Hepatocyte (in vitro differentiated cells): ENCODE results near the gene MTHFS. TPM values are rescaled to one million over a fixed set of nuclear protein-coding genes. Genes with fewer than 3 reads are reported as not detected.
"Not testable (repeated sequence)": the region's sequence is repeated elsewhere in the genome, so short reads cannot be mapped to it uniquely, and the experiment has no call there.

Source experiments
- DNase-seq: peaks from one replicate; pipeline ENCODE4 v3.0.0-alpha.2; 2016; ENCODE audit warnings: low spot score
- H2AFZ ChIP-seq: fragments of 200-600 bp; sonication (generic); 2 replicates; pipeline ENCODE4 v1.6.0; 2016; ENCODE audit warnings: antibody characterized with exemption, mild to moderate bottlenecking
- H3K27ac ChIP-seq: fragments of 200-600 bp; sonication (generic); 2 replicates; pipeline ENCODE4 v1.5.1; 2016; ENCODE audit warnings: mild to moderate bottlenecking
- H3K27me3 ChIP-seq: fragments of 200-600 bp; sonication (generic); 2 replicates; pipeline ENCODE4 v1.6.1; 2016
- H3K36me3 ChIP-seq: fragments of 200-600 bp; sonication (generic); replicated peaks from 2 replicates; pipeline ENCODE4 v1.5.1; 2016; ENCODE audit warnings: low read depth; ENCODE audit not compliant: insufficient read depth
- H3K4me1 ChIP-seq: fragments of 200-600 bp; sonication (generic); 2 replicates; pipeline ENCODE4 v1.5.1; 2016; ENCODE audit warnings: mild to moderate bottlenecking, moderate library complexity; ENCODE audit not compliant: insufficient read depth
- H3K4me2 ChIP-seq: fragments of 200-600 bp; sonication (generic); 2 replicates; pipeline ENCODE4 v1.6.0; 2016
- H3K4me3 ChIP-seq: fragments of 200-600 bp; sonication (generic); 2 replicates; pipeline ENCODE4 v1.5.1; 2016; ENCODE audit warnings: mild to moderate bottlenecking
- H3K79me2 ChIP-seq: fragments of 200-600 bp; sonication (generic); 2 replicates; pipeline ENCODE4 v1.6.0; 2017; ENCODE audit warnings: mild to moderate bottlenecking
- H3K9me2 ChIP-seq: fragments of 200-600 bp; sonication (generic); replicated peaks from 2 replicates; pipeline ENCODE4 v1.6.0; 2017; ENCODE audit warnings: mild to moderate bottlenecking; ENCODE audit not compliant: insufficient read depth
- H3K9me3 ChIP-seq: fragments of 200-600 bp; sonication (generic); 2 replicates; pipeline ENCODE4 v1.5.1; 2016; ENCODE audit warnings: low read depth, mild to moderate bottlenecking
- H4K20me1 ChIP-seq: fragments of 200-600 bp; sonication (generic); 2 replicates; pipeline ENCODE4 v1.6.0; 2016; ENCODE audit warnings: mild to moderate bottlenecking; ENCODE audit not compliant: insufficient read depth, poor library complexity, severe bottlenecking
- CTCF ChIP-seq: fragments of 200-600 bp; sonication (generic); IDR thresholded peaks from 2 replicates; pipeline ENCODE4 v1.5.1; 2016; ENCODE audit warnings: antibody characterized with exemption, mild to moderate bottlenecking; ENCODE audit not compliant: poor library complexity
- EZH2 ChIP-seq: fragments of 200-600 bp; sonication (generic); IDR thresholded peaks from 2 replicates; pipeline ENCODE4 v1.6.1; 2016; ENCODE audit warnings: antibody characterized with exemption, mild to moderate bottlenecking, borderline replicate concordance
- EZH2phosphoT487 ChIP-seq: fragments of 200-600 bp; sonication (generic); IDR thresholded peaks from one replicate; pipeline ENCODE4 v1.6.1; 2018; ENCODE audit warnings: antibody characterized with exemption, mild to moderate bottlenecking, low read depth, moderate library complexity; ENCODE audit not compliant: unreplicated experiment, severe bottlenecking
- WGBS: methylation state at CpG from one replicate; pipeline ENCODE4 v1.1.6; 2016; ENCODE audit warnings: low lambda C conversion rate; ENCODE audit errors: missing lambda C conversion rate; 5-methylcytosine and 5-hydroxymethylcytosine counted together
- polyA plus RNA-seq: library from polyadenylated mRNA; unstranded; fragments of >200 nt; fragmentation: Nextera tagmentation; extraction: Ambion mirVana; gene quantifications from 2 replicates; pipeline ENCODE4 v1.2.1, GENCODE V29; 2016
- total RNA-seq: library from RNA; depleted of rRNA; stranded (reverse); fragments of >200 nt; gene quantifications from 2 replicates; pipeline ENCODE4 v1.2.3, GENCODE V29; 2014

MTHFS gene
- total and polyA plus RNA-seq, 2 experiments from 2014 or later, result 84.0 to 89.4 TPM

GRCh38 chr15:79904271-79904670 is 7.5 kb upstream of the MTHFS start:
- H3K4me2 ChIP-seq, result no peak overlapping the region
- DNase-seq, result no peak
- H3K36me3 ChIP-seq, result no peaks in the 10 kb centered on the region
- no peaks in the 10 kb centered on the region for H3K4me1 ChIP-seq
- no peaks in the 10 kb centered on the region for H3K9me3 ChIP-seq
- H3K27me3 ChIP-seq, result no peaks in the 10 kb centered on the region
- peaks cover 2% of the 10 kb centered on the region for H3K79me2 ChIP-seq
- H3K27ac ChIP-seq, result no peak overlapping the region
- WGBS, result 87% methylated on average over 4 of the region's 4 CpGs
- no peak overlapping the region for H3K4me3 ChIP-seq
- no peak for TF ChIP-seq EZH2
- TF ChIP-seq CTCF, result no peak
- TF ChIP-seq EZH2phosphoT487, result no peak
- no peaks in the 10 kb centered on the region for H3K9me2 ChIP-seq
- H2AFZ ChIP-seq, result no peak overlapping the region
- H4K20me1 ChIP-seq, result no peaks in the 10 kb centered on the region

DNA sequence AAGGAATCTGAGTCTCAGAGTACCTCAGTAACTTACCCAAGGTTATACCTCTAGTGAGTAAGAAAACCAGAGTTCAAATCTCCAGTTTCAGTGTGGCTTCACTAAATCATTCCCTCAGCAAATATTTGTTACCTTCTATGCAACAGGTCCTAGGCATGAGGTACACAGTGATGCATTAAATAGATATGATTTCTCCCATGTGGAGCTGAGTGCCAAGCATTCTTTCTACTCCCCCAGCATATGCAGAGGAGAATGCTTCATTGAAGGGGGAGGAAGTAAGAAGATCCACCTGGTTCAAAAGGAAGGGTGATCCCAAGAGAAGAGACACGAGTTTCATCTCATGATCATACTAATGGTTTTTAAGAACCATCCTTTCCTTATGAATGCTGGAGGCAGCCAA is 6.8 kb upstream of the MTHFS start:
- peaks cover 2% of the 10 kb centered on the region for H3K79me2 ChIP-seq
- WGBS, result 88% methylated on average over 1 of the region's 1 CpG
- no peaks in the 10 kb centered on the region for H3K36me3 ChIP-seq
- H3K4me2 ChIP-seq, result no peak overlapping the region
- no peaks in the 10 kb centered on the region for H3K9me2 ChIP-seq
- no peaks in the 10 kb centered on the region for H3K27me3 ChIP-seq
- H4K20me1 ChIP-seq, result no peaks in the 10 kb centered on the region
- TF ChIP-seq CTCF (no peak), EZH2 (no peak), EZH2phosphoT487 (no peak)
- H2AFZ ChIP-seq, result no peak overlapping the region
- no peak overlapping the region for H3K27ac ChIP-seq
- H3K4me1 ChIP-seq, result no peaks in the 10 kb centered on the region
- H3K4me3 ChIP-seq, result no peak overlapping the region
- no peak for DNase-seq
- H3K9me3 ChIP-seq, result no peaks in the 10 kb centered on the region

GRCh38 chr15:79903144-79903543 is 6.3 kb upstream of the MTHFS start:
- Histone ChIP-seq H3K4me3 (no peak overlapping the region), H2AFZ (no peak overlapping the region), H3K27me3 (no peaks in the 10 kb centered on the region), H3K79me2 (peaks cover 2% of the 10 kb centered on the region), H3K4me2 (no peak overlapping the region), H4K20me1 (no peaks in the 10 kb centered on the region), H3K27ac (no peak overlapping the region), H3K9me3 (no peaks in the 10 kb centered on the region), H3K4me1 (peaks cover 2% of the 10 kb centered on the region), H3K36me3 (no peaks in the 10 kb centered on the region), H3K9me2 (no peaks in the 10 kb centered on the region)
- no peak for TF ChIP-seq EZH2phosphoT487
- TF ChIP-seq CTCF, result no peak
- TF ChIP-seq EZH2, result no peak
- WGBS, result 94% methylated on average over 2 of the region's 2 CpGs
- DNase-seq, result no peak

GRCh38 chr15:79901958-79902357 is 5.1 kb upstream of the MTHFS start:
- Histone ChIP-seq H3K27me3 (no peaks in the 10 kb centered on the region), H3K4me1 (peaks cover 13% of the 10 kb centered on the region), H2AFZ (no peak overlapping the region), H3K27ac (no peak overlapping the region), H3K9me3 (no peaks in the 10 kb centered on the region), H3K4me2 (no peak overlapping the region), H4K20me1 (no peaks in the 10 kb centered on the region), H3K36me3 (no peaks in the 10 kb centered on the region), H3K9me2 (no peaks in the 10 kb centered on the region), H3K4me3 (no peak overlapping the region), H3K79me2 (peaks cover 2% of the 10 kb centered on the region)
- TF ChIP-seq EZH2phosphoT487 (no peak), EZH2 (no peak), CTCF (no peak)
- no peak for DNase-seq
- 70% methylated on average over 1 of the region's 1 CpG for WGBS

- H3K27me3 ChIP-seq, H3K4me3 ChIP-seq, H3K79me2 ChIP-seq, H3K4me2 ChIP-seq, H3K27ac ChIP-seq, H4K20me1 ChIP-seq, H3K9me3 ChIP-seq, DNase-seq, H2AFZ ChIP-seq, H3K9me2 ChIP-seq, H3K36me3 ChIP-seq: not testable (repeated sequence)
- WGBS, result 98% methylated on average over 4 of the region's 4 CpGs
- peaks cover 13% of the 10 kb centered on the region for H3K4me1 ChIP-seq
Observed at GRCh38 chr15:79900818-79901378, 4.1 kb upstream of the MTHFS start.
